ENCODE results near the gene HPS3. TPM values are rescaled to one million over a fixed set of nuclear protein-coding genes. Genes with fewer than 3 reads are reported as not detected.

HPS3 gene
- total and polyA plus RNA-seq, 2 of the 4 experiments (the other 2 are of a cell fraction): 15.2 to 24.2 TPM

DNA sequence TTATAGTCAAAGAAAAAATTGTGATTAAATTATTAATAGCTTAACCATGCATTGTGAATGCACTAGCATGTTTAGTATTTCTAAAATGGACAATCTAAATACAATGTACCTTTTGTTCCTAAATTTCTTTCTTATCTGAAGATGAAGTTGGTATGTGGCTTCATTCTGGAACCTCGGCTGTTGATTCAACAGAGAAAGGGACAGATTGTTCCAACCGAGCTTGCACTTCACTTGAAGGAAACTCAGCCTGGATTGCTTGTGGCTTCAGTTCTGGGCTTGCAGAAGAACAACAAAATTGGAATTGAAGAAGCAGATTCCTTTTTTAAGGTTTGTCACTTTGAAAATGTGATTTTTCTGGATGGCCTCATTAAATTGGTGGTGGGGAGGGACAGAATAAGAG, 32.6 kb downstream of the HPS3 start:
- no peak overlapping the region for H2BK120ac ChIP-seq (ENCODE audit: low read depth, low read length)
- H3K56ac ChIP-seq (ENCODE audit: extremely low read depth, insufficient read depth, low read length): no peak overlapping the region
- no peaks in the 10 kb centered on the region for H3K9me3 ChIP-seq (ENCODE audit: control insufficient read depth, insufficient read depth, low read length)
- DNase-seq (no peak), ATAC-seq (ENCODE audit: low read depth) (no peak)
- H2AK5ac ChIP-seq (ENCODE audit: low read depth, low read length): no peak overlapping the region
- H3K79me1 ChIP-seq (ENCODE audit: low read depth in 1 of 2, low read length in 2 of 2): peaks cover 0 to 4% of the 10 kb centered on the region in 2 experiments; a peak in 2 of 4 replicates
- H2AK9ac ChIP-seq (replicated peaks; ENCODE audit: low read depth, low read length, poor library complexity): no peak overlapping the region
- H3K23ac ChIP-seq (ENCODE audit: low read depth, low read length): no peak overlapping the region
- peaks cover 2% of the 10 kb centered on the region; the same call in 1 of the 2 replicates for H3K4me1 ChIP-seq (ENCODE audit: control insufficient read depth, insufficient read depth, low read length)
- no TSS peak for BruUV-seq (replicated peaks)
- CTCF ChIA-PET: interaction anchor here (1.3 kb wide), 1 partner anchor 206 kb away, joined by 3 read pairs; no protein-coding TSS in a partner anchor
- no peak overlapping the region for H3K18ac ChIP-seq (ENCODE audit: low read depth, low read length)
- no peak overlapping the region for H2BK5ac ChIP-seq (ENCODE audit: low read depth, low read length, poor library complexity, severe bottlenecking)
- no peak overlapping the region for H3K4me3 ChIP-seq (ENCODE audit: insufficient read depth, low read depth, low read length)
- no peak overlapping the region for H3K4ac ChIP-seq (ENCODE audit: low read depth, low read length)
- in situ Hi-C loops (cut with MboI; ENCODE audit: low sequenced_read_pairs) (no loop called here), intact Hi-C loops (cut with micrococcal nuclease) (no loop called here), dilution Hi-C loops (cut with HindIII; ENCODE audit: low sequenced_read_pairs, unreplicated experiment) (no loop called here)
- H3K14ac ChIP-seq (replicated peaks; ENCODE audit: low read depth, low read length): no peak overlapping the region
- H3K9ac ChIP-seq (ENCODE audit: low read depth, low read length): no peak overlapping the region
- H2AFZ ChIP-seq (replicated peaks; ENCODE audit: low read length, poor library complexity): no peak overlapping the region
- POLR2A ChIA-PET (ENCODE audit: unreplicated experiment): interaction anchor here (0.6 kb wide), 1 partner anchor 631 kb away, joined by 3 read pairs; no protein-coding TSS in a partner anchor
- no peak overlapping the region for H2BK15ac ChIP-seq (ENCODE audit: low read depth, low read length)
- H2BK20ac ChIP-seq (ENCODE audit: low read depth, low read length): no peak overlapping the region
- H3K36me3 ChIP-seq (ENCODE audit: control insufficient read depth, insufficient read depth, low read length): peaks cover 34% of the 10 kb centered on the region
- no peaks in the 10 kb centered on the region; the same call in 1 of the 2 replicates for H4K20me1 ChIP-seq (ENCODE audit: insufficient read depth, low read length)
- no peak overlapping the region for H4K91ac ChIP-seq (ENCODE audit: insufficient read depth, low read depth, low read length)
- no peak overlapping the region for H3K27ac ChIP-seq (ENCODE audit: insufficient read depth, low read length)
- no peak overlapping the region for H4K8ac ChIP-seq (ENCODE audit: low read depth in 2 of 2, low read length in 2 of 2)
- H3K27me3 ChIP-seq (ENCODE audit: control insufficient read depth, insufficient read depth, low read length): no peaks in the 10 kb centered on the region
- 83% methylated on average over 1 of the region's 2 CpGs; no CpG with 5 or more reads in 1 of the 2 experiments for WGBS, 2 experiments (ENCODE audit: extremely low coverage in 2 of 2, insufficient read length in 1 of 2)
- TF ChIP-seq, protein P1, sequence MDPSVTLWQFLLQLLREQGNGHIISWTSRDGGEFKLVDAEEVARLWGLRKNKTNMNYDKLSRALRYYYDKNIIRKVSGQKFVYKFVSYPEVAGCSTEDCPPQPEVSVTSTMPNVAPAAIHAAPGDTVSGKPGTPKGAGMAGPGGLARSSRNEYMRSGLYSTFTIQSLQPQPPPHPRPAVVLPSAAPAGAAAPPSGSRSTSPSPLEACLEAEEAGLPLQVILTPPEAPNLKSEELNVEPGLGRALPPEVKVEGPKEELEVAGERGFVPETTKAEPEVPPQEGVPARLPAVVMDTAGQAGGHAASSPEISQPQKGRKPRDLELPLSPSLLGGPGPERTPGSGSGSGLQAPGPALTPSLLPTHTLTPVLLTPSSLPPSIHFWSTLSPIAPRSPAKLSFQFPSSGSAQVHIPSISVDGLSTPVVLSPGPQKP (IDR thresholded peaks at IDR 0.05; ENCODE audit: borderline replicate concordance, low read depth, low read length): no peak
- TF ChIP-seq MAZ (IDR thresholded peaks at IDR 0.05; ENCODE audit: borderline replicate concordance, low read depth, low read length): no peak
- TF ChIP-seq NFE2L2 (IDR thresholded peaks at IDR 0.05; ENCODE audit: low read depth, low read length): no peak
- no peak for TF ChIP-seq FOS (IDR thresholded peaks at IDR 0.05; ENCODE audit: low read depth, low read length)
- no peak for TF ChIP-seq RAD21 (IDR thresholded peaks at IDR 0.05; ENCODE audit: low read length)
- TF ChIP-seq RFX5 (IDR thresholded peaks at IDR 0.05; ENCODE audit: low read depth, low read length): no peak
- TF ChIP-seq MAFK (IDR thresholded peaks at IDR 0.05; ENCODE audit: low read depth, low read length): no peak
- no peak for TF ChIP-seq SMC3 (IDR thresholded peaks at IDR 0.05; ENCODE audit: low read depth, low read length)
- no peak for TF ChIP-seq CEBPB (IDR thresholded peaks at IDR 0.05; ENCODE audit: low read depth, low read length)
- TF ChIP-seq BHLHE40 (IDR thresholded peaks at IDR 0.05; ENCODE audit: low read depth, low read length): no peak
- TF ChIP-seq, protein P2, sequence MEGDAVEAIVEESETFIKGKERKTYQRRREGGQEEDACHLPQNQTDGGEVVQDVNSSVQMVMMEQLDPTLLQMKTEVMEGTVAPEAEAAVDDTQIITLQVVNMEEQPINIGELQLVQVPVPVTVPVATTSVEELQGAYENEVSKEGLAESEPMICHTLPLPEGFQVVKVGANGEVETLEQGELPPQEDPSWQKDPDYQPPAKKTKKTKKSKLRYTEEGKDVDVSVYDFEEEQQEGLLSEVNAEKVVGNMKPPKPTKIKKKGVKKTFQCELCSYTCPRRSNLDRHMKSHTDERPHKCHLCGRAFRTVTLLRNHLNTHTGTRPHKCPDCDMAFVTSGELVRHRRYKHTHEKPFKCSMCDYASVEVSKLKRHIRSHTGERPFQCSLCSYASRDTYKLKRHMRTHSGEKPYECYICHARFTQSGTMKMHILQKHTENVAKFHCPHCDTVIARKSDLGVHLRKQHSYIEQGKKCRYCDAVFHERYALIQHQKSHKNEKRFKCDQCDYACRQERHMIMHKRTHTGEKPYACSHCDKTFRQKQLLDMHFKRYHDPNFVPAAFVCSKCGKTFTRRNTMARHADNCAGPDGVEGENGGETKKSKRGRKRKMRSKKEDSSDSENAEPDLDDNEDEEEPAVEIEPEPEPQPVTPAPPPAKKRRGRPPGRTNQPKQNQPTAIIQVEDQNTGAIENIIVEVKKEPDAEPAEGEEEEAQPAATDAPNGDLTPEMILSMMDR (conservative IDR thresholded peaks at IDR 0.05; ENCODE audit: low read depth, low read length): no peak
- TF ChIP-seq CHD1 (IDR thresholded peaks at IDR 0.05; ENCODE audit: low read depth, low read length): no peak
- TF ChIP-seq MXI1 (IDR thresholded peaks at IDR 0.05; ENCODE audit: borderline replicate concordance, low read depth, low read length): no peak
- TF ChIP-seq, protein P3, sequence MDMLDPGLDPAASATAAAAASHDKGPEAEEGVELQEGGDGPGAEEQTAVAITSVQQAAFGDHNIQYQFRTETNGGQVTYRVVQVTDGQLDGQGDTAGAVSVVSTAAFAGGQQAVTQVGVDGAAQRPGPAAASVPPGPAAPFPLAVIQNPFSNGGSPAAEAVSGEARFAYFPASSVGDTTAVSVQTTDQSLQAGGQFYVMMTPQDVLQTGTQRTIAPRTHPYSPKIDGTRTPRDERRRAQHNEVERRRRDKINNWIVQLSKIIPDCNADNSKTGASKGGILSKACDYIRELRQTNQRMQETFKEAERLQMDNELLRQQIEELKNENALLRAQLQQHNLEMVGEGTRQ (IDR thresholded peaks at IDR 0.05; ENCODE audit: low read depth, low read length): no peak
- peaks cover 11% of the 10 kb centered on the region for H3K9me1 ChIP-seq (ENCODE audit: insufficient read depth, low read length)
- H3K4me2 ChIP-seq (ENCODE audit: low read depth, low read length): no peak overlapping the region
- no peak overlapping the region for H4K5ac ChIP-seq (ENCODE audit: low read depth, low read length)

Data from IMR-90 (cell line).